Testis (tissue), 2 donors: ENCODE results near the gene RNF182.

ENCODE experiments used
- CTCF ChIP-seq, 3 experiments: fragments of 450-650 bp in 2 of 3; fragments of 200-600 bp in 1 of 3; sonication (generic) in 1 of 3; IDR thresholded peaks; one replicate each; pipeline ENCODE4 v1.5.1; 2016 to 2019; ENCODE audit warnings: antibody characterized with exemption in 3 of 3, mild to moderate bottlenecking in 2 of 3, moderate library complexity in 1 of 3
- POLR2A ChIP-seq: fragments of 450-650 bp; IDR thresholded peaks from one replicate; pipeline ENCODE4 v1.6.1; 2017; ENCODE audit warnings: antibody characterized with exemption, mild to moderate bottlenecking, moderate library complexity

GRCh38 chr6:13998356-13998755 is 73.6 kb downstream of the RNF182 start:
- TF ChIP-seq CTCF (IDR thresholded peaks at IDR 0.05) = no peak
- TF ChIP-seq POLR2A = no peak
